Activated CD8-positive, alpha-beta T cell treated with anti-CD3 and anti-CD28 coated beads for 36 hours (primary cell): Measurements from ENCODE around the gene JMJD7. TPM values are rescaled to one million over a fixed set of nuclear protein-coding genes. Genes with fewer than 3 reads are reported as not detected.

Experiments used
- ATAC-seq: fragments of 200-7000 bp; cut with Tn5 transposase; one replicate; pipeline ENCODE4 v1.10.0; 2021; ENCODE audit warnings: mild to moderate bottlenecking, moderate library complexity
- CTCF ChIA-PET: fragments of 350-600 bp; sonication (Branson Sonifier 250); formaldehyde crosslinking; loops from one replicate; lab custom pipeline; 2021; ENCODE audit warnings: antibody characterized with exemption; lab: Charles Lee
- POLR2A ChIA-PET: fragments of 350-600 bp; sonication (Branson Sonifier 250); formaldehyde crosslinking; loops from one replicate; lab custom pipeline; 2021; ENCODE audit warnings: antibody characterized with exemption; lab: Charles Lee
- DNase-seq: peaks from one replicate; pipeline ENCODE4 v3.0.0-alpha.2; 2020
- H3K27ac Mint-ChIP-seq: one replicate; pipeline ENCODE4 v1.8.0; 2021; ENCODE audit warnings: mild to moderate bottlenecking, mixed read lengths
- H3K27me3 Mint-ChIP-seq: one replicate; pipeline ENCODE4 v1.8.0; 2021; ENCODE audit warnings: mixed read lengths
- H3K36me3 Mint-ChIP-seq: one replicate; pipeline ENCODE4 v1.8.0; 2021; ENCODE audit warnings: low read depth, mixed read lengths
- H3K4me1 Mint-ChIP-seq: one replicate; pipeline ENCODE4 v1.8.0; 2021; ENCODE audit warnings: low read depth, mixed read lengths
- H3K4me3 Mint-ChIP-seq: one replicate; pipeline ENCODE4 v1.8.0; 2021; ENCODE audit warnings: mild to moderate bottlenecking, moderate library complexity, mixed read lengths
- H3K9me3 Mint-ChIP-seq: one replicate; pipeline ENCODE4 v1.8.0; 2021; ENCODE audit warnings: mixed read lengths
- CTCF ChIP-seq: fragments of 200-600 bp; IDR thresholded peaks from one replicate; pipeline ENCODE4 v1.8.0; 2022; ENCODE audit warnings: antibody characterized with exemption, mild to moderate bottlenecking
- intact Hi-C: fragments of 100-400 bp; cut with micrococcal nuclease; formaldehyde crosslinking; loops from one replicate; pipeline ENCODE4 v1.10.0; 2022
- total RNA-seq, 2 experiments: library from RNA; stranded (reverse); gene quantifications; one replicate each; pipeline ENCODE4 v1.2.3, GENCODE V29; 2021

JMJD7 gene
- total RNA-seq, 2 experiments from 2014 or later, result 8.2 to 13.2 TPM

- ChIA-PET POLR2A (interaction anchor here (1.0 kb wide), 1 partner anchor 12 kb away, joined by 3 read pairs; no protein-coding TSS in a partner anchor), CTCF (no interaction called here)
- H3K4me1 Mint-ChIP-seq, result peaks cover 12% of the 10 kb centered on the region
- H3K9me3 Mint-ChIP-seq, result no peaks in the 10 kb centered on the region
- H3K27me3 Mint-ChIP-seq, result peaks cover 14% of the 10 kb centered on the region
- no peaks in the 10 kb centered on the region for H3K36me3 Mint-ChIP-seq
- no peak for ATAC-seq
- no peak overlapping the region for H3K27ac Mint-ChIP-seq
- H3K4me3 Mint-ChIP-seq, result no peak overlapping the region
- intact Hi-C loops, result no loop called here
- no peak for TF ChIP-seq CTCF
- no peak for DNase-seq
These were observed 55.6 kb downstream of the JMJD7 start for GRCh38 chr15:41883484-41883825.

DNA sequence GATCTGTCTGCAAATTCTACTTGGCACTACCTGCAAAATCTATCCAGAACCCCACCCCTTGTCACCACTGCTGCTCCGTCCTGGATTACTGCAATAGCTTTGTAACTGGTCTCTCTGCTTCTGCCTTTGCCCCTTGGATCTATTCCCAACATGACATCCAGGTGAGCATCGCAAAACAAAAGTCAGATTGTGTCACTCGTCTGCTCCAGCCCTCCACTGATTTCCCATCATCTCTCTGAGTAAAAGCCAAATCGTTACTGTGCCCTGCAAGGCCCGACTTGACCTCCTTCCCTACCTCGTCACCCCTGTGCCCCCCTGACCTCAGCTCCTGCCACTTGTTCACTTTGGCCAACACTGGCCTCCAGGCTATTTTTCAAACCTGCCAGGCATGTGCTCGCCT is 56.6 kb downstream of the JMJD7 start:
- no peak for TF ChIP-seq CTCF
- ChIA-PET POLR2A (no interaction called here), CTCF (interaction anchor here (0.6 kb wide), 1 partner anchor 183 kb away, joined by 4 read pairs; no protein-coding TSS in a partner anchor)
- Mint-ChIP-seq H3K27me3 (peaks cover 14% of the 10 kb centered on the region), H3K9me3 (no peaks in the 10 kb centered on the region), H3K36me3 (no peaks in the 10 kb centered on the region), H3K4me1 (peaks cover 22% of the 10 kb centered on the region), H3K27ac (no peak overlapping the region), H3K4me3 (no peak overlapping the region)
- no peak for DNase-seq
- intact Hi-C loops, result no loop called here
- ATAC-seq, result no peak

DNA sequence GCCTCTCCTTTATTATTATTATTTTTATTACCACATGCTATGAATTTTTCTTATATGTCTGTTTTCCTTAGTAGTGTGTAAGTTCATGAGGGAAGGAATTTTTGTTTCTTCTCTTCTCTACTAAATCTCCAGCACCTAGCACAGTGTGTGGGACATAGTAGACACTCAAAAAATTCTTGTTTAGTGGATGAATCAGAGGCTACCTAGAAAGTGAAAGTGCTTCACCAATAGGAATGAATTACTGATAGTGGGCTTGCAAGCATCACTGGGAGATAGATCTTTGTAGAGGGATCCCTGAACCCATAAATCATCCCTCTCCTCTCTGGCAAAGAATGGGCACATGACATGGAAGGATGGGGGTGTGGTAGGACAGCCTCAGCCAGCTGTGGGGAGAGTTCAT is 57.4 kb downstream of the JMJD7 start:
- Mint-ChIP-seq H3K4me1 (peaks cover 22% of the 10 kb centered on the region), H3K4me3 (no peak overlapping the region), H3K27ac (no peak overlapping the region), H3K27me3 (peaks cover 14% of the 10 kb centered on the region), H3K9me3 (no peaks in the 10 kb centered on the region), H3K36me3 (no peaks in the 10 kb centered on the region)
- DNase-seq (no peak), ATAC-seq (no peak)
- CTCF ChIA-PET, result no interaction called here
- POLR2A ChIA-PET, result no interaction called here
- intact Hi-C loops, result no loop called here
- no peak for TF ChIP-seq CTCF

- ATAC-seq (no peak), DNase-seq (no peak)
- Mint-ChIP-seq H3K9me3 (no peaks in the 10 kb centered on the region), H3K4me1 (peaks cover 22% of the 10 kb centered on the region), H3K27me3 (peaks cover 9% of the 10 kb centered on the region), H3K36me3 (no peaks in the 10 kb centered on the region), H3K4me3 (no peak overlapping the region), H3K27ac (no peak overlapping the region)
- intact Hi-C loops, result no loop called here
- POLR2A ChIA-PET, result no interaction called here
- TF ChIP-seq CTCF, result no peak
- CTCF ChIA-PET, result interaction anchor here (1.1 to 1.3 kb wide), 2 partner anchors 74 to 111 kb away, joined by 3 read pairs; partner anchors contain the start of gene MAPKBP1
These were observed 57.9 kb downstream of the JMJD7 start for GRCh38 chr15:41885841-41886240.

- DNase-seq (no peak), ATAC-seq (no peak)
- no peak for TF ChIP-seq CTCF
- ChIA-PET CTCF (interaction anchor here (1.1 to 1.3 kb wide), 2 partner anchors 75 to 112 kb away, joined by 3 read pairs; partner anchors contain the start of gene MAPKBP1), POLR2A (no interaction called here)
- H3K36me3 Mint-ChIP-seq, result no peaks in the 10 kb centered on the region
- H3K4me1 Mint-ChIP-seq, result peaks cover 18% of the 10 kb centered on the region
- intact Hi-C loops, result no loop called here
- H3K27me3 Mint-ChIP-seq, result peaks cover 3% of the 10 kb centered on the region
- no peak overlapping the region for H3K27ac Mint-ChIP-seq
- no peak overlapping the region for H3K4me3 Mint-ChIP-seq
- H3K9me3 Mint-ChIP-seq, result no peaks in the 10 kb centered on the region
These were observed 58.8 kb downstream of the JMJD7 start for GRCh38 chr15:41886741-41887140.
